Small intestine (tissue), 7 donors: Measurements from ENCODE around the gene MEIKIN. TPM values are rescaled to one million over a fixed set of nuclear protein-coding genes. Genes with fewer than 3 reads are reported as not detected.

Source experiments
- DNase-seq, 2 donors: peaks; one replicate each; pipeline versions ENCODE4 v3.0.0 to v3.0.0-alpha.2; 2013
- FAIRE-seq: peaks from 2 replicates; lab custom pipeline; 2012; peaks lifted over from hg19 to GRCh38; lab: Jason Lieb, UNC
- H3K27ac ChIP-seq, 3 donors: one replicate each; pipeline ENCODE4 v1.5.1; 2013; ENCODE audit warnings: low read length in 2 of 3, mild to moderate bottlenecking in 2 of 3, control low read depth in 1 of 3, inconsistent platforms in 1 of 3, low read depth in 1 of 3, moderate library complexity in 1 of 3
- H3K27me3 ChIP-seq, 3 donors: one replicate each; pipeline ENCODE4 v1.6.1; 2013; ENCODE audit warnings: low read length in 3 of 3, inconsistent platforms in 1 of 3; ENCODE audit not compliant: control insufficient read depth in 3 of 3, insufficient read depth in 3 of 3
- H3K36me3 ChIP-seq, 3 donors: one replicate each; pipeline ENCODE4 v1.6.1; 2013; ENCODE audit warnings: low read length in 3 of 3, inconsistent platforms in 1 of 3, low read depth in 1 of 3, mild to moderate bottlenecking in 1 of 3, moderate library complexity in 1 of 3; ENCODE audit not compliant: control insufficient read depth in 3 of 3, insufficient read depth in 2 of 3
- H3K4me1 ChIP-seq, 3 donors: one replicate each; pipeline ENCODE4 v1.6.1; 2013; ENCODE audit warnings: low read length in 2 of 3, inconsistent platforms in 1 of 3, low read depth in 1 of 3, mild to moderate bottlenecking in 1 of 3, moderate library complexity in 1 of 3; ENCODE audit not compliant: control insufficient read depth in 3 of 3, insufficient read depth in 2 of 3
- H3K4me3 ChIP-seq, 3 donors: one replicate each; pipeline ENCODE4 v1.5.1; 2013; ENCODE audit warnings: low read length in 3 of 3, control low read depth in 1 of 3, inconsistent platforms in 1 of 3, low read depth in 1 of 3, mild to moderate bottlenecking in 1 of 3, moderate library complexity in 1 of 3
- H3K9me3 ChIP-seq, 2 donors: one replicate each; pipeline ENCODE4 v1.6.1; 2013; ENCODE audit warnings: low read depth in 1 of 2, low read length in 1 of 2; ENCODE audit not compliant: control insufficient read depth in 2 of 2, insufficient read depth in 1 of 2
- WGBS, 3 donors: extraction: QIAGEN DNeasy Blood & Tissue Kit; methylation state at CpG; one replicate each; pipeline ENCODE4 v1.1.7; 2013; 5-methylcytosine and 5-hydroxymethylcytosine counted together
- polyA plus RNA-seq, 4 donors: library from polyadenylated mRNA; stranded (reverse) in 3 of 4; unstranded in 1 of 4; fragments of 200-250 nt in 3 of 4; fragments of 120-200 nt in 1 of 4; gene quantifications; one replicate each; pipeline versions ENCODE4 v1.2.1 to v1.2.3, GENCODE V29; 2013
- donor health status: healthy with polysubstance abuse.
- donor health status: control.
- donor health status: control.
- donor health status: Bipolar disorder and iron deficiency.
- donor health status: healthy.

The MEIKIN gene
- polyA plus RNA-seq, 4 donors, result 3.8 TPM; not detected in 3

GRCh38 chr5:131776450-131776849, 169.0 kb downstream of the MEIKIN start:
- no peak for DNase-seq
- 74 to 89% (median 83%) methylated on average over 1 of the region's 1 CpG for WGBS, 3 donors
- Histone ChIP-seq H3K9me3 (no peaks in the 10 kb centered on the region), H3K36me3 (no peaks in the 10 kb centered on the region), H3K27ac (no peak overlapping the region), H3K27me3 (no peaks in the 10 kb centered on the region), H3K4me1 (no peaks in the 10 kb centered on the region), H3K4me3 (no peak overlapping the region)
- no peak for FAIRE-seq

- H3K9me3 ChIP-seq, result no peaks in the 10 kb centered on the region
- FAIRE-seq (no peak), DNase-seq (no peak)
- peaks cover 0 to 3% (median 2%) of the 10 kb centered on the region in 3 donors for H3K4me1 ChIP-seq
- WGBS, 3 donors, result 24 to 59% (median 48%) methylated on average over 4 of the region's 4 CpGs
- H3K4me3 ChIP-seq, result no peak overlapping the region
- H3K27me3 ChIP-seq, result no peaks in the 10 kb centered on the region
- H3K36me3 ChIP-seq, result no peaks in the 10 kb centered on the region
- H3K27ac ChIP-seq, result no peak overlapping the region
Measured at GRCh38 chr5:131774652-131775367, 170.7 kb downstream of the MEIKIN start.

- FAIRE-seq (no peak), DNase-seq (no peak)
- H3K4me1 ChIP-seq, result peaks cover 0 to 3% (median 2%) of the 10 kb centered on the region in 3 donors
- H3K27me3 ChIP-seq, result no peaks in the 10 kb centered on the region
- no peak overlapping the region for H3K27ac ChIP-seq
- H3K36me3 ChIP-seq, result no peaks in the 10 kb centered on the region
- H3K4me3 ChIP-seq, result no peak overlapping the region
- no peaks in the 10 kb centered on the region for H3K9me3 ChIP-seq
- 89 to 94% (median 93%) methylated on average over 2 of the region's 2 CpGs for WGBS, 3 donors
Measured at GRCh38 chr5:131773805-131774204, 171.7 kb downstream of the MEIKIN start.

- DNase-seq, result no peak
- Histone ChIP-seq H3K27ac (no peak overlapping the region), H3K27me3 (no peaks in the 10 kb centered on the region), H3K36me3 (peaks cover 0 to 3% (median 0%) of the 10 kb centered on the region in 3 donors), H3K4me1 (peaks cover 0 to 5% (median 5%) of the 10 kb centered on the region in 3 donors), H3K4me3 (no peak overlapping the region), H3K9me3 (peaks cover 0 to 5% of the 10 kb centered on the region in 2 donors)
- WGBS, 3 donors, result 88 to 93% (median 90%) methylated on average over 4 of the region's 4 CpGs
- no peak for FAIRE-seq
Measured at GRCh38 chr5:131771692-131772091, 173.8 kb downstream of the MEIKIN start.

DNA sequence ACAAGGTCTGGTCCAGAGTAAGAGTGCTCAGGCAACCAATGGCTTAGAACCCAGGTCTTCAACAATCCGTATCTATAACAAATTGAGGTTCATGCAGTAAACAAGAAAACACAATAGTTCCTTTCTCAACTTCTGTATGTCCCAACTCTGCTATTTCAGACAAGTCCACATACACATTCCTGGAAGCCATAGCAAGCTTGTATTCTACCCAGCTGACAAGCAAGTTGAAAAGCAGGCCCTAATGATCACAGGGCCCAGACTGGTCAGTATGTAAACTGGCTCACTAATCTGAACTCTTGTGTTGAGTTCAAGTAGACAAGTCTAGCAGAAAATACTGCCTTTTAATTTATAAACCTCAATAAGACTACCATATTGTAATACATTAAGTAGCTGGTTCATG, 175.5 kb downstream of the MEIKIN start:
- FAIRE-seq (no peak), DNase-seq (no peak)
- Histone ChIP-seq H3K4me1 (peaks cover 0 to 5% (median 5%) of the 10 kb centered on the region in 3 donors), H3K4me3 (no peak overlapping the region), H3K27me3 (no peaks in the 10 kb centered on the region), H3K9me3 (peaks cover 0 to 11% of the 10 kb centered on the region in 2 donors), H3K36me3 (peaks cover 0 to 7% (median 0%) of the 10 kb centered on the region in 3 donors), H3K27ac (no peak overlapping the region)
- WGBS, 3 donors, result 81 to 87% (median 83%) methylated on average over 1 of the region's 1 CpG

DNA sequence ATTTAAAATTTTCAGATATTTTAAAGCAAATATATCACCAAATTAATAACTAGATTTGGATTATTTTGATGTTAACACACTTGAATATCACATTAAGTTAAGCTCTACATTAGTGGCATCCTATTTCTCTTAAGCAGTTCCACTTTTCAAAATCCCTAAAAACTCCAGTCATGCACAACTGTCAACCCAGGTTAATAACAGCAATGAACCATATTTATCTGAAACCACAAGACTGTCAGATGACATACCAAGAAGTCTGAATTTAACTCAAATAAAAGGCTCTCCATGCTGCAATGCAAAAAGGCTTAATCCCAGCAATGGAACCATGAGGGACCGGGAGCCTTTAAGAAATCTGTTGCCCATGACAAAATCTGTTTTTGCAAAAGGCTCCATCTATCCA, 176.1 kb downstream of the MEIKIN start:
- WGBS, 3 donors, result 86 to 96% (median 94%) methylated on average over 1 of the region's 1 CpG
- Histone ChIP-seq H3K4me3 (no peak overlapping the region), H3K27me3 (no peaks in the 10 kb centered on the region), H3K27ac (no peak overlapping the region), H3K36me3 (peaks cover 0 to 11% (median under 1%) of the 10 kb centered on the region in 3 donors), H3K9me3 (peaks cover 0 to 11% of the 10 kb centered on the region in 2 donors), H3K4me1 (peaks cover 0 to 5% (median 5%) of the 10 kb centered on the region in 3 donors)
- DNase-seq (no peak), FAIRE-seq (no peak)

DNA sequence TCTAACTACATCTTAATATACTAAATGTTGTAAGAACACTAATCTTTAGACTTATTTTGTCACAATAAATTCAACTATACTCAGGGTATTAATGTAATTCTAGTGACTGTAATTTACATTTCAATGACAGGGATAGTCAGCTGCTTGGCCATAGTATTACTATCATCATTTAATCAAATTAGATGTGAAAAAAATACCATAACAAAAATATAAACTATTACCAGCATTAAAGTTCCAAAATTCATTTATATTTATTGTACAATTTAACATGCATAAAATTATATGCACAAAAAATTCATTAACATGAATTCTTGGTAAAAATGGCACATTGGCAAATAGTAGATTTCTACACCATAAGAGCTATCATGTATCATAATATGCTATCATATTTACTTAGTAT, 177.6 kb downstream of the MEIKIN start:
- Histone ChIP-seq H3K4me1 (peaks cover 0 to 5% (median 5%) of the 10 kb centered on the region in 3 donors), H3K27ac (no peak overlapping the region), H3K9me3 (peaks cover 0 to 18% of the 10 kb centered on the region in 2 donors), H3K27me3 (no peaks in the 10 kb centered on the region), H3K36me3 (peaks cover 2 to 16% (median 4%) of the 10 kb centered on the region in 3 donors), H3K4me3 (no peak overlapping the region)
- FAIRE-seq, result peak; percentile 30
- DNase-seq, result no peak

DNA sequence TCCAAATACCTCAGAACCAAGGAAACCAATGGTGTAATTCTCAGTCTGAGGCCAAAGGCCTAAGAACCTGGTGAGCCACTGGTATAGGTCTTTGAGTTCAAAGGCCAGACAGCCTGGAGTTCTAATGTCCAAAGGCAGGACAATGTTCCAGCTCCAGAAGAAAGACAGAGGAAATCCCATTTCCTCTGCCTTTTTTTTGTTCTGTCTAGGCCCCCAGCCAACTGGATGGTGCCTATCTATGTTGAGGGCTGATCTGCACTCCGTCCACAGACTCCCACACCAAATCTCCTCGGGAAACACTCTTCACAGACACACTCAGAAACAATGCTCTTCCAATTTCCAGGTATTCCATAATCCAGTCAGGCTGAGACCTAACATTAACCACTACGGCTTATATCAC, 178.8 kb downstream of the MEIKIN start:
- peak in 1 of 2 donors; percentile 36 for DNase-seq
- Histone ChIP-seq H3K27me3 (no peaks in the 10 kb centered on the region), H3K36me3 (peaks cover 2 to 16% (median 4%) of the 10 kb centered on the region in 3 donors), H3K4me1 (peaks cover 0 to 5% (median 5%) of the 10 kb centered on the region in 3 donors), H3K27ac (no peak overlapping the region), H3K9me3 (peaks cover 0 to 18% of the 10 kb centered on the region in 2 donors), H3K4me3 (no peak overlapping the region)
- 87 to 95% (median 94%) methylated on average over 3 of the region's 3 CpGs for WGBS, 3 donors
- FAIRE-seq, result no peak
